Retinal pigment epithelial cell (primary cell): ENCODE data around the gene PRR7.

ENCODE experiments used
- DNase-seq: peaks from one replicate; pipeline ENCODE4 v3.0.0-alpha.2; 2010; ENCODE audit warnings: low read depth
- H3K4me3 ChIP-seq: 2 replicates; pipeline ENCODE4 v1.5.1; 2011; ENCODE audit warnings: mild to moderate bottlenecking, low read length, control low read depth, moderate library complexity
- TF ChIP-seq, protein P1 (sequence below): conservative IDR thresholded peaks from 2 replicates; pipeline ENCODE4 v1.5.1; 2011; ENCODE audit warnings: low read depth, low read length, control low read depth, inconsistent platforms

Gene PRR7

DNA sequence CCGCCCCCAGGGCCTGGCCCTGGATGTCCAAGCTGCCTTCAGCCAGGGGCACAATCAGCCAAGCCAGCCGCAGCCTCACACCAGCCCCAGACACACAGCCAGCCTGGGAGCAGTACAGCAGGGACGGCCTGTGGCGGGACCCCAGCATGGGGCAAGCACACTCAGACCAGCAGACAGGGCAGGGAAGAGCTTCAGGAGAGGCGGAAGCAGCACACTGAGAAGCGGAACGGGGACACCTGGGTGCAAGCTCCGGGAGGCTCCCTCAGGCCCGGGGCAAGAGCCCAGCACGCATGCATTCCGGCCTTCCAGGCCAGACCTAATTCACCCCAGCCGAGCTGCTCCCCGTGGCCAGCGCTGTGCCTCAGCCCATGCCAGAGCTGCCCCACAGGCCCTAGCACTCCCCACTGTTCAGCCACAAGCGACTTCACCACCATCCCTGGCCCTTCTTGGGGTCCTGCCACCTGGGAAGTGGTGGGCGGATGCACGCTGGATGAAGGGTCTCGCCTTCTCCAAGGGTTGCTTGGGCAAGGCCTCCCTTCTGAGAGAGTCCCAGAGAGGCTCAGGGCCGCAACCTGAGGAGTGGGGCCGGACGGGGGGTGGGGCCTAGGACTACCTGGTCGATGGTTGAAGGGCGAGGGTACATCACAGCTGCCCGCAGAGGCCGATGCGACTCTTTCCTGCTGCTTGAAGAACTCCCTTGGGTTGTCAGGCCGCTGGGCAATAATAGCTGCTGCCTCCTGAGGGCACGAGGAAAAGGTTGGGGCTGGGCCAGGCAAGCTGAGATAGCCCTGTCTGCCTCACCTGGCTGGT lies 13.4 kb downstream of the PRR7 start:
- DNase-seq: no peak
- TF ChIP-seq, protein P1, sequence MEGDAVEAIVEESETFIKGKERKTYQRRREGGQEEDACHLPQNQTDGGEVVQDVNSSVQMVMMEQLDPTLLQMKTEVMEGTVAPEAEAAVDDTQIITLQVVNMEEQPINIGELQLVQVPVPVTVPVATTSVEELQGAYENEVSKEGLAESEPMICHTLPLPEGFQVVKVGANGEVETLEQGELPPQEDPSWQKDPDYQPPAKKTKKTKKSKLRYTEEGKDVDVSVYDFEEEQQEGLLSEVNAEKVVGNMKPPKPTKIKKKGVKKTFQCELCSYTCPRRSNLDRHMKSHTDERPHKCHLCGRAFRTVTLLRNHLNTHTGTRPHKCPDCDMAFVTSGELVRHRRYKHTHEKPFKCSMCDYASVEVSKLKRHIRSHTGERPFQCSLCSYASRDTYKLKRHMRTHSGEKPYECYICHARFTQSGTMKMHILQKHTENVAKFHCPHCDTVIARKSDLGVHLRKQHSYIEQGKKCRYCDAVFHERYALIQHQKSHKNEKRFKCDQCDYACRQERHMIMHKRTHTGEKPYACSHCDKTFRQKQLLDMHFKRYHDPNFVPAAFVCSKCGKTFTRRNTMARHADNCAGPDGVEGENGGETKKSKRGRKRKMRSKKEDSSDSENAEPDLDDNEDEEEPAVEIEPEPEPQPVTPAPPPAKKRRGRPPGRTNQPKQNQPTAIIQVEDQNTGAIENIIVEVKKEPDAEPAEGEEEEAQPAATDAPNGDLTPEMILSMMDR: no peak
- H3K4me3 ChIP-seq: no peak overlapping the region

DNA sequence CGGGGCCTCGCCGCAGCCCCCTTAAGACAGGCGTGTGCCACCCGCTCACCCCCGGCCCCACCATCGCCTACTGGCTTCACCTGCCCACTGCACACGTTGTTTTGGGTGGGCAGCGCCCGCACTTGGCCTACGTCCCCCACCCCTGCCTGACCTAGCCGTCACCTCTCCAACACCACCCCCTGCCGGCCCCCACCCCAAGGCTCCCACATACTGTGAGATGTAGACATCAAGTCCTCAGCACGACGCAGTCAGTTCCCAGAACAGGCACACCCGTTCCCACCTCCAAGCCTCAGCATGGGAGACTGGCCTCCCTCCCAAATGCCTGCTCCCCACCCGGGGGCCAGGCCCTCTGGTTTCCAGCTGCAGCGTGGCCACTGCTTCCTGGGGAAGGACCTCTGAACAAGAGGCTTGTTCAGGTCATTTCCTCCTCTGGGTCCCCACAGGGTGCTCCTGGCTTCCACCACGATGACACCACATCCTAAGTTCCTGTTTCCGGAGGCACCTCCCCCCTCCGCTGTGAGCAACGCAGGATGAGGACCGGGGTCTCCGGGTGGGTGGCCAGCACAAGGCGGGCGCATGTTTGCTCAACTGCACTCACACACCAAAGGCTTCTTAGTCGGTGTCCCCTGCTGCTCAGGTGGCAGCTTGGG lies 15.5 kb downstream of the PRR7 start:
- TF ChIP-seq, protein P1: no peak
- no peak overlapping the region for H3K4me3 ChIP-seq
- no peak for DNase-seq

GRCh38 chr5:177465044-177465443 lies 18.4 kb downstream of the PRR7 start:
- no peak for DNase-seq
- H3K4me3 ChIP-seq: no peak overlapping the region
- TF ChIP-seq, protein P1: no peak

- TF ChIP-seq, protein P1: no peak
- DNase-seq: no peak
- no peak overlapping the region for H3K4me3 ChIP-seq
Measured at GRCh38 chr5:177466861-177467260, 20.2 kb downstream of the PRR7 start.

DNA sequence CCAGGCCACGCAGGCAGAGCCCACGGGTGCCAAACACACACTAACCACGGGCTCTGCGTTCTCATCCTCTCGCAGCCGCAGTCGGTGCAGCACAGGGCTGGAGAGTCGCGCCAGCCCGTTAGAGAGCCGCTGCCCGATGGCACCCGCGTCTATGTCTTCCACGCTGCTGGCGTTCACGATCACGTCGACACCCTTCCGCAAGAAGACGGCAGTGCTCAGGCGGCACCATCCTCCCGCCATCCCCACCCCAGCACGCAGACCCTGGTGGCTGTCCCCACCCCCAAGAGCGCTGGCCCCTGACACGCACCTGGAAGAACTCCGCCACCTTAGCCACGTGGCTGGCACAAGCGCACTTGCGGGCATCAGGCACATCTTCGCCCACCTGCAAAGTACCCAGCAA lies 20.8 kb downstream of the PRR7 start:
- TF ChIP-seq, protein P1: no peak
- no peak for DNase-seq
- H3K4me3 ChIP-seq: no peak overlapping the region

- H3K4me3 ChIP-seq: no peak overlapping the region
- TF ChIP-seq, protein P1: no peak
- no peak for DNase-seq
Measured at GRCh38 chr5:177468329-177468684, 21.7 kb downstream of the PRR7 start.
